ENCODE results near the gene CCDC88C. TPM values are rescaled to one million over a fixed set of nuclear protein-coding genes. Genes with fewer than 3 reads are reported as not detected.

Gene CCDC88C
- total RNA-seq, 1 donor from 2014 or later = 17.8 TPM

DNA sequence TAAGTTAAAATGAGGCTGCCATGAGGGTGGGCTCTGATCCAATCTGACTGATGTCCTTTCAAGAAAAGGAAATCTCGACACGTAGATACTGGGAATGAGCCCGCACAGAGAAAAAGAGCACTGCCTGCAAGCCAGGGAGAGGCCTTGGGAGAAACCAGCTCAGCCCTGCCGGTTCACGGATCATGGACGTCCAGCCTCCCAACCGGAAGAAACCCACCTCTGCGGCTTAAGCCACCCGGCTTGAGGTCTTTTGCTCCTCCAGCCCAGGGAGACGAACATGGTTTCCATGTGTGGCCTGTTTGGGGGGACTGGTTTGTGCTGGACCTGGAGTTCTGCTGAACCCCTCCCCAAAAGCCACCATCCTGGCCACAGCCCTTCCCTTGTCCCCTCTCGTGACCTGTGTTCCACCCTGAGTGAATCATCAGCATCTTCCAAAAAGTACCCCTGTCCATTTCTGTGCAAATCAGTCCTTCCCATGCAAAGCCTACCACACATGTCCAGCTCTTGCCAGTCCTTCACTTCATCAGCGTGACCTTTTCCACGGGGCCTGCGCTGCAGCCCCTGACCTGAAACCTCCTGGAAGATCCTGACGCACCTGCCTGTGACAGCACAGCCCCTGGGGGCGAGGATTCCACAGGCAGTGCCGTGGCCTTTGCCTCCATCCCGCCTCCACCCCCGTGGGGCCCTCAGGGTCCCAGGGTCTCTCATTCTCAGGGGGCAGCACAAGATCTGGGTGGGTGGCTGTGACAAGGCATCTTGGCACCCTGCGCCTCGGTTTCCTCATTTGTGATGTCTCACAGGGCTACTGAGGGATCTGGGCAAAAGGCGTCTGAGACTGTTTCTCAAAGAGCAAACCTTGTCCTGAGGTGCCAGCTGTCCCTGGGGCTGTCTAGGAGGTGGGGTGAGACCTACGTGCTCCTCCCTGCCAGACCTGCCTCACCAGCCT is 121.5 kb downstream of the CCDC88C start:
- H3K4me2 ChIP-seq = no peak overlapping the region

DNA sequence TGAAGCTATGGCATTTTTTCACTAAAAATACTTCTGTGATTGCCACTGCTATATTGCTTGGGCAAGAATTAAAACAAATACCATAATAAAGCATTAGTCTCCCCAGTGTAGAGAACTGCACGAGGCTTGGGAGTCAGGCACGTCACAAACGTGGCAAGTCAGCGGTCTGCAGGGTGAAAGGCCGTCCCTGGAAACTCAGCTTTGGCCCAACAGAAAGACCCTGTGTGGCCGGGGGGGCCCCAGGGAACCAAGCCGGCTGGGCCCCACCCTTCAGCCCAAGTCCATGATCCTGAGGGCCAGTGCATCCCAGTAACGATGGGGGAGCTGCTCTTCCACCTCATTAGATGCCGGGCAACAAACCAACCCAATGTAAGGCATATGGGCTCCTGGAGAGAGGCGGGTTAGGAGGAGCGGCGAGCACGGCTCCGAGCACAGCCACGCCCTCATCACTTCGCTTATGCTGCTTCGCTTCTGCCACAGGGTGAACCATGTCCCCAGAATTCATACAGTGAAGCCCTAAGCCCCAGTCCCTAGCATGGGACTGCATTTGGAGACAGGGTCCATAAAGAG is 122.3 kb downstream of the CCDC88C start:
- no peak overlapping the region for H3K27ac ChIP-seq
- no peaks in the 10 kb centered on the region for H3K9me3 ChIP-seq (ENCODE audit: low read depth)
- H3K4me2 ChIP-seq = no peak overlapping the region
- no peaks in the 10 kb centered on the region for H3K79me2 ChIP-seq (ENCODE audit: low read depth)
- H3K4me3 ChIP-seq = no peak overlapping the region
- H3K4me1 ChIP-seq = no peaks in the 10 kb centered on the region
- no peak overlapping the region for H3K9ac ChIP-seq
- no peaks in the 10 kb centered on the region for H4K20me1 ChIP-seq (ENCODE audit: low read depth)
- no peak overlapping the region for H2AFZ ChIP-seq (replicated peaks)
- Mint-ChIP-seq H3K9me3 (no peaks in the 10 kb centered on the region), H3K36me3 (peaks cover 24% of the 10 kb centered on the region), H3K4me1 (no peaks in the 10 kb centered on the region), H3K27ac (no peak overlapping the region), H3K4me3 (no peak overlapping the region), H3K27me3 (ENCODE audit: insufficient read depth, low read depth) (no peaks in the 10 kb centered on the region)
- no peaks in the 10 kb centered on the region for H3K36me3 ChIP-seq
- H3K27me3 ChIP-seq = no peaks in the 10 kb centered on the region
- no peak for TF ChIP-seq EZH2phosphoT487 (IDR thresholded peaks at IDR 0.05)
- TF ChIP-seq, protein P1, sequence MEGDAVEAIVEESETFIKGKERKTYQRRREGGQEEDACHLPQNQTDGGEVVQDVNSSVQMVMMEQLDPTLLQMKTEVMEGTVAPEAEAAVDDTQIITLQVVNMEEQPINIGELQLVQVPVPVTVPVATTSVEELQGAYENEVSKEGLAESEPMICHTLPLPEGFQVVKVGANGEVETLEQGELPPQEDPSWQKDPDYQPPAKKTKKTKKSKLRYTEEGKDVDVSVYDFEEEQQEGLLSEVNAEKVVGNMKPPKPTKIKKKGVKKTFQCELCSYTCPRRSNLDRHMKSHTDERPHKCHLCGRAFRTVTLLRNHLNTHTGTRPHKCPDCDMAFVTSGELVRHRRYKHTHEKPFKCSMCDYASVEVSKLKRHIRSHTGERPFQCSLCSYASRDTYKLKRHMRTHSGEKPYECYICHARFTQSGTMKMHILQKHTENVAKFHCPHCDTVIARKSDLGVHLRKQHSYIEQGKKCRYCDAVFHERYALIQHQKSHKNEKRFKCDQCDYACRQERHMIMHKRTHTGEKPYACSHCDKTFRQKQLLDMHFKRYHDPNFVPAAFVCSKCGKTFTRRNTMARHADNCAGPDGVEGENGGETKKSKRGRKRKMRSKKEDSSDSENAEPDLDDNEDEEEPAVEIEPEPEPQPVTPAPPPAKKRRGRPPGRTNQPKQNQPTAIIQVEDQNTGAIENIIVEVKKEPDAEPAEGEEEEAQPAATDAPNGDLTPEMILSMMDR (IDR thresholded peaks at IDR 0.05) = no peak
- no peak for TF ChIP-seq EZH2 (IDR thresholded peaks at IDR 0.05)
- no peaks in the 10 kb centered on the region for H3F3A ChIP-seq (ENCODE audit: low read depth)
- DNase-seq (ENCODE audit: low spot score) = no peak

More for the DNA sequence above, 121.5 kb downstream of the CCDC88C start:
- Histone ChIP-seq H3K9ac (no peak overlapping the region), H3K27ac (no peak overlapping the region), H2AFZ (replicated peaks) (no peak overlapping the region), H3K9me3 (ENCODE audit: low read depth) (no peaks in the 10 kb centered on the region), H3K4me3 (no peak overlapping the region), H3K4me1 (no peaks in the 10 kb centered on the region), H4K20me1 (ENCODE audit: low read depth) (no peaks in the 10 kb centered on the region), H3K27me3 (no peaks in the 10 kb centered on the region), H3K36me3 (no peaks in the 10 kb centered on the region), H3F3A (ENCODE audit: low read depth) (no peaks in the 10 kb centered on the region), H3K79me2 (ENCODE audit: low read depth) (no peaks in the 10 kb centered on the region)
- Mint-ChIP-seq H3K36me3 (peaks cover 31% of the 10 kb centered on the region), H3K27me3 (ENCODE audit: insufficient read depth, low read depth) (no peaks in the 10 kb centered on the region), H3K27ac (no peak overlapping the region), H3K9me3 (no peaks in the 10 kb centered on the region), H3K4me3 (no peak overlapping the region), H3K4me1 (no peaks in the 10 kb centered on the region)
- DNase-seq (ENCODE audit: low spot score) = no peak
- TF ChIP-seq EZH2phosphoT487 (IDR thresholded peaks at IDR 0.05) (no peak), EZH2 (IDR thresholded peaks at IDR 0.05) (no peak)
- TF ChIP-seq, protein P1 (IDR thresholded peaks at IDR 0.05) = no peak

DNA sequence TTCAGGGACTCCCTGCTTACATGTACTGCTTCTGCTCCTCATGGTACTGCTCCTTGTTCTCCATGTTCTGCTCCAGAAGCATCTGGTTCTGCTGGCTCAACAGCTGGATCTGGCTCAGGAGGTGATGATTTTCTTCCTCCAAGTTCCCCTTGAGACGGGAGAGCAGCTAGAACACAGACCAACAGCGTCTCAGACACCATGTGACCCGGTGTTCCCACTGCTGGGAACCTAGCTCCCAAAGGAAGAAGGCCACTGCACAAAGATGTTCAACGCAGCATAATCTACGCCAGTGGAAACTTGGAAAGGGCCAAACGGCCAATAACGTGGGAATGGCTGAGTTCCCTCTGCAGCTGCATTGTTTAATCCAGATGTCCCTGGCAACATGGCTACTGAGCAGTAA is 123.5 kb downstream of the CCDC88C start:
- no peaks in the 10 kb centered on the region for H3K79me2 ChIP-seq (ENCODE audit: low read depth)
- H4K20me1 ChIP-seq (ENCODE audit: low read depth) = no peaks in the 10 kb centered on the region
- no peak overlapping the region for H3K4me2 ChIP-seq
- no peaks in the 10 kb centered on the region for H3K9me3 Mint-ChIP-seq
- no peak overlapping the region for H3K27ac ChIP-seq
- H3K4me1 ChIP-seq = no peaks in the 10 kb centered on the region
- H3K36me3 Mint-ChIP-seq = peaks cover 24% of the 10 kb centered on the region
- no peaks in the 10 kb centered on the region for H3K27me3 ChIP-seq
- H3K4me3 ChIP-seq = no peak overlapping the region
- no peaks in the 10 kb centered on the region for H3K27me3 Mint-ChIP-seq (ENCODE audit: insufficient read depth, low read depth)
- H3K4me3 Mint-ChIP-seq = no peak overlapping the region
- no peaks in the 10 kb centered on the region for H3F3A ChIP-seq (ENCODE audit: low read depth)
- no peaks in the 10 kb centered on the region for H3K4me1 Mint-ChIP-seq
- no peaks in the 10 kb centered on the region for H3K36me3 ChIP-seq
- H3K9ac ChIP-seq = no peak overlapping the region
- H2AFZ ChIP-seq (replicated peaks) = no peak overlapping the region
- TF ChIP-seq, protein P1 (IDR thresholded peaks at IDR 0.05) = no peak
- no peak for TF ChIP-seq EZH2 (IDR thresholded peaks at IDR 0.05)
- no peak for TF ChIP-seq EZH2phosphoT487 (IDR thresholded peaks at IDR 0.05)
- no peak overlapping the region for H3K27ac Mint-ChIP-seq
- DNase-seq (ENCODE audit: low spot score) = no peak
- no peaks in the 10 kb centered on the region for H3K9me3 ChIP-seq (ENCODE audit: low read depth)
